ENCODE data around the gene ARHGAP31.
"Not testable (repeated sequence)": the region's sequence is repeated elsewhere in the genome, so short reads cannot be mapped to it uniquely, and the experiment has no call there.

ARHGAP31 gene

GRCh38 chr3:119293871-119294695 lies at the start of gene ARHGAP31:
TSS of gene ARHGAP31 (plus strand) at chr3:119294383. CDS start at chr3:119294905, 522 bp downstream.
- peak; percentile 86 for DNase-seq

DNA sequence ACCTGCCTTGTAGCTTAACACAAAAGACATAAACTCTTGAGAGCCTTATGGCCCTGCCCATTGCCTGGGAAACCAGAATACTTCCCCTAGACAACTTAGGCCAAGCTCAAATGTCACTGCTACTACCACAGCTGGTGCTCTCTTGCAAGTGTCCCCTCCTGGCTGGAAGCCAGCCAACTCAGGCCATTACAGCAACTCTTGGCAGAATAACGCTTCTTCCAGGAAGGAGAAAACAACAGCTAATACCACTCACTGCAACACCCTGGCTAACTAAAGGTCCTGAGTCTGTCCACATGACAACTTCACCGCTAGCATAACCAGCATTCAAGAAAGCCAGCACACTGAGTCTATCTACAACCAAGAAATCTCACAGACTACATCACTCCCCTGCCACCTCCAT lies 48.4 kb upstream of the ARHGAP31 start:
- no peak for DNase-seq

DNA sequence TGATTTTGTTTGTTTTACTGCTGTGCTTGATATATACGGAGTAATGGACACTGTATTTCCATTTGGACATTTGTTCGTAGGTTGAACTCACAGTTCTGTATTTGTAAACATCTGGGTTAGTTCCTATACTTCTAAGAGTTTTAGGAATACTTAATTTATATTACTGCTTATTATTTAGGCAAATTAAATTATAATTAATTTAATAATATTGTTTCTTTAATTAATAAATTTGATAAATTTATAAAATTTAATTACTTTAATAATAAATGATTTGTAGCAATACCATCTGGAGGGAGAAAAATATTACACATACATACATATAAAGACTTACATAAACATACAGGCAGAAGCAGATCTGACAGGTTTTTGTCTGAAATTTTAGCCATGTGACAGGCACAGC lies 39.0 kb upstream of the ARHGAP31 start:
- DNase-seq, result no peak

DNA sequence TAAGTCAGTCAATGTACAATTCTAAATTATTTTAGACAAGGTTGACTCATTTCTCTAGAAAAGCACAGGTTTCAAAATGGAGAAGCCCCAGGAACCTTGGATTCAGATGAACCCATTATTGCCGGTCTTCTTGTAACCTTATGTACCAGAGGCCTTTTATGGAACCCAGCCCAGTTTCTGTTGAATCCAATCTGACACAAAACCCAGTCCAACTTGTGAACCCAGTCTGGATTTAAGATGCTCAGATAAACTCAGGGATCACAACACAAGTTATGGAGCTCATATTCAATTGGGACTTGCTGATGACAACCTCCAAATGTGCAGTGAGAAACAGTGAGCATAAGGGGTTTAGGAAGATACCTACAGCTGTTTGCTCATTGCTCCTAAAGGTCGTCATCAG lies 37.1 kb upstream of the ARHGAP31 start:
- no peak for DNase-seq

- peak; percentile 49 for DNase-seq
Observed at GRCh38 chr3:119257654-119258410, 36.4 kb upstream of the ARHGAP31 start.

DNA sequence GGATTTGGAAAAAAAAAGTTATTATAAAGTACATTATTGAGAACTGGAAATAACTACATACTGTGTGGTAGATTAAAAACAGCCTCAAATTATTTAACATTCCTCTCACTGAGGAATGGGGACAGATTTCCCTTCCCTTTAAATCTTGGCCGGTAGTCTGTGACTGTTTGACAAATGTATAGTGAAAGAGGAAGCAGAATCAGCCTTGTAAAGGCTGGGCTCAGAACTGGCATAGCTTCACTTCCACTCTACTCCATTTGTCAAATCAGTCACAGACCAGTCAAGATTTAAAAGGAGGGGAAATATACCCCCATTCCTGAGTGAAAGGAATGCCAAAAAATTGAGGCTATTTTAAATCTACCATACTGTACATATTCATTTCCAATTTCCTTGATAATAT lies 35.3 kb upstream of the ARHGAP31 start:
- DNase-seq, result no peak

- DNase-seq, result no peak
Observed at GRCh38 chr3:119259821-119260220, 34.4 kb upstream of the ARHGAP31 start.

GRCh38 chr3:119261055-119261454 lies 33.1 kb upstream of the ARHGAP31 start:
- DNase-seq, result no peak

DNA sequence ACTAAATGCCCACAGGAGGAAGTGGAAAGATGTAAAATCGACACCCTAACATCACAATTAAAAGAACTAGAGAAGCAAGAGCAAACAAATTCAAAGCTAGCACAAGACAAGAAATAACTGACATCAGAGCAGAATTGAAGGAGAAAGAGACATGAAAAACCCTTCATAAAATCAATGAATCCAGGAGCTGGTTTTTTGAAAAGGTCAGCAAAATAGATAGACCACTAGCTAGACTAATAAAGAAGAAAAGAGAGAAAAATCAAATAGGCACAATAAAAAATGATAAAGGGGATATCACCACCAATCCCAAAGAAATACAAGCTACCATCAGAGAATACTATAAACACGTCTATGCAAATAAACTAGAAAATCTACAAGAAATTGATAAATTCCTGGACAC lies 24.0 kb upstream of the ARHGAP31 start:
- DNase-seq, result not testable (repeated sequence)

- no peak for DNase-seq
Observed at GRCh38 chr3:119276680-119277079, 17.5 kb upstream of the ARHGAP31 start.

GRCh38 chr3:119279101-119279554 lies 15.1 kb upstream of the ARHGAP31 start:
- DNase-seq, result no peak

DNA sequence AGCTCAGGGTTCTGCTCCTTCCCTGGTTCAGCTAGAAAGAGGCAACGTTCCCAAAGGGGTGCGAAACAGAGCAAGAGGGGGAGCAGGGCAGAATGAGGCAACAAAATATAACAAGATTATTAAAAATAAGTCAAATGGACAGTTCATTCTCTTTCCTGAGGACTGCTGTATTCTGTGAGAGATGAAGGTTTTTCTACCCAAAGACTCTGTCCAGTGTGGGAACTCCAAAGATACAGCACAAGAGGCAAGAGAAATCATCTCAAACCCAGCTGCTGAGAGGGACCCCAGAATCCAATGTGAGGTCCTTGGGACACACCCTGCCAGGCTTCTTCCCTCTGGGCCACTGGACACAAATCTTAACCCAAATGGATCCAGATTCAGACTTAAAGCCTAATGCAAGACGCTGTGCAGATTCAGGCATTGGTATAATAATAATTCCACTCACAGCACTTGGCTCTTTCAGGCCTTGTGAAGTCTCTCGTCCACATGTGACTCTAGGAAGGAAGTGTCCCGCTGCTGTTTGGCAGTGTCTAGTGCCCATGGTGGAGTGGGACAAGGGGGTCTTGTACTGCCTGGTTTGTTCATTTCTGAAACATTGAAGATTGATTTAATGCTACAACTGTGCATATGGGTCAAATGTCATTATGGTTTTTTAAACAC lies 14.5 kb upstream of the ARHGAP31 start:
- no peak for DNase-seq

GRCh38 chr3:119288669-119289403 lies 5.3 kb upstream of the ARHGAP31 start:
- no peak for DNase-seq

DNA sequence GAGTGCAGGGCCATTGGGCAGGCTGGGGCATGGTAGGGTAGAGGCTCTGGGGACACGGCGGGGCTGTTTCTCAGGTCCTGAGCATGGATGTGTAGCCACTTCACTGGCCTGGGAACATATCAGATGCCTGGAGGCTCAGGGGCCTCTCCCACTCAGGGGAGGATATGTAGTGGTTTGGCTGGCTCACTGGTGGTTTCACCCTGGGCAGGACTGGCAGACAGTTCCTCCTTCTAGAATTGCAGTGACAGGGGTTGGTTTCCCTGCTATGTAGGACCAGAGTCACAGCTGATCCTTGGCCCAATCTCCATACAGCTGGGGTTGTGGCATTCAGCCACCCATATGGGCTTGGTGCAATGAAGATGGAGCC lies 4.8 kb upstream of the ARHGAP31 start:
- no peak for DNase-seq

DNA sequence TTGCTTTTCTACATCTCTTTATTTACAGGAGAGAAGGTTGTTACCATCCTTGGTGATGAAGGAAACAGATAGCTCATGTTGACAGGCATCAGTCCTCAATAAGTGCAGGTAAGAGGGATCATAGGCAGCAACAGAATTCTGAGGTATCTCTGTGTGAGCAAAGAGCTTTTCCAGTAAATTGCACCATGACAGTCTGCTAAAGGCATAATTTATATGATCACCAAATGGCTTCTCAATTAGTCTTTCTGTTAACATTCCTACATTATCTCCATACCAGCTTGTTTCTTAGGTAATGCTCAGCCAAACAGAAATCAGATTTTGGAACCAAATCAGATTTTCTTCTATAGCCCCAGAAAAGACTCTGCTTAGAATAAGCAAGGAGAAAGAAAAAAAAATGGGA lies 3.6 kb upstream of the ARHGAP31 start:
- no peak for DNase-seq

DNA sequence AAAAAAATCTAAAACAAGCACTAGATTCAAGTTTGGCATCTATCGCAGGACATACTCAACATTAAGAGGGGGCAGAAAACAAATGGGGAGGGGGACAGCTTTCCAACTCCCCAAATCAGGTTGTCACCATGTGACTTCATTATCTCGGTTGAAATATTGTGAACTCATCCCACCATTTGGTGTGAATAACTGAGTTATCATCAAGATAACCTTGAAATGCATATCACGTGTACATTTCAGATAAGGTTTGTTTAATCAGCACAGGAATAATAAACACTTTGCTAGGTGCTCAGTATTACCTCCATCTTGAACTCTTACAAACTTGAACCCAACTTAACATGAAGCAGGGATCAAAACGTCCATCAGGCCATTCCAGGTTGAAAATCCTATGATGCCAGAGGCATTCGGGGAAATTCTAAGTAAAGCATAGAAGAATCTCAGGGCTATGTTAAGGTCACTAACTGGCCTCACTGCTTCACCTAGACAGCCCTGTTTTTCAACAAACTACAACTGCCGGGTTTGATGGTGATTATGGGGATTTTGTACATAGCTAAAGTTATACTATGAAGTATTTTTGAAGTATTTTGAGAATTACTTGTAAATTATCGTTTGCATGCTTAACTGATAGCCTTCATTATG lies 3.0 kb upstream of the ARHGAP31 start:
- no peak for DNase-seq

DNA sequence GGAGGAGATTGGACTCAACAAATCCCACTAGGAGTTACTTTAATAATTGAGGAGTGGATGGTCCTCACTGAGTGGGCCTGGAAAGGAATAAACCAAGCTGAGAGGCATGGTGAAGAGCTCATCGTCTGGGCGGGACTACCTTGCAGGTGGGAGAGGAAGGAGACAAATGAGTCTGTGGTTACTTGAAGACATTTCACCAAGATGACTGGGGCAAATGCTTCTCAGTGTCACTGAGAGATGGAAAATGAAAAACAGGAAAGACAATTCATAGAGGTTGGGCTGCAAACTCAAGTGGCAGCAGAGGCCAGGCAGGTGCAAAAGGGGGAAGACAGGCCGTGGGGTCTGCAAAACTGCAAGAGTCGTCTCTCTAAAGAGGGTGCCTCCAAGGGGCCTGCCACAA lies 1.5 kb upstream of the ARHGAP31 start:
- DNase-seq, result no peak

GRCh38 chr3:119293105-119293870 lies 895 bp upstream of the ARHGAP31 start:
- DNase-seq, result peak; percentile 29

DNA sequence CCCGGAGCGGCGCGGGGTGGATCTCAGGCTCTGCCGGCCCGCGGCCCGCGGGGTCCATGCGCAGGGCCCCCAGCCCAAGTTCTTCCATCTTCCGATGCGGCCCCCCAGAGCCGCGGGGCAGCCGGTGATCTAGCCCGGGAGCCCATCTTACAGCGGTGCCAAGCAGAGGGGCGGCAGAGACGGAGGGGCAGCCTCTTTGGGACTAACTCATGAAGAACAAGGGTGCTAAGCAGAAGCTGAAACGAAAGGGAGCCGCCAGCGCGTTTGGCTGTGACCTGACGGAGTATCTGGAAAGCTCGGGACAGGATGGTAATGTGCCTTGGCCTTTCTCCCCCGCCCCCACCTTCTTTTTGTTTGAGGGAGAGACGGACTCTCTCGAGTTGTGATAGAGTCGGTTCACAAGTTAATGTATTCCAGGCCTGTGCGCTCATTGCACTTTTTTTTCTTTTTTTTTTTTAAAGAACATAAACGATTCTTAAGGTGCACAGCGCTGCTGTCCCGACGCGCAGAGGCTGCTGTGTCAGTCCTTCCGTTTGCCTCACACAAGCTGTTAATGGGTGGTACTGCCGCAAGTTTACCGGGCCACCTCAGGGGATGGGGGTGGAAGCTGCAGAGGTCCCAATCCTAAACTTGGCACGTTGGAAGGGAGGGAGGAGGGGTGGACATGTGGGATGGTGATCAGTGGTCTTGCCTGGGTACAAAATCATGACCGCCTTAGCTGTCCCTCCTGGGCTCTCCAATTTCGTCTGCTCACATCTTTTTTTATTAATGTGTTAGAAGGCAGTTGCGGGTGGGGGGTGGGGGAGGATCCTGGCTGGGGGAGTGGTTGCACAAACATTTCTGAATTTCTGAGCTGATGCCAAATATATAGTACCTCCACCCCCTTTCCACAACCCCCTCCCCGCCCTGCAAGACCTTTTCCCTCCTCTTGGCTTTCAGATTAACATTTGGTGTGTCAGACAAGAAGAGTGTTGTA lies 801 bp downstream of the ARHGAP31 start:
- DNase-seq, result peak; percentile 83

Measured in fibroblast of upper back skin (primary cell).